ENCODE data around the gene KCTD19.

DNA sequence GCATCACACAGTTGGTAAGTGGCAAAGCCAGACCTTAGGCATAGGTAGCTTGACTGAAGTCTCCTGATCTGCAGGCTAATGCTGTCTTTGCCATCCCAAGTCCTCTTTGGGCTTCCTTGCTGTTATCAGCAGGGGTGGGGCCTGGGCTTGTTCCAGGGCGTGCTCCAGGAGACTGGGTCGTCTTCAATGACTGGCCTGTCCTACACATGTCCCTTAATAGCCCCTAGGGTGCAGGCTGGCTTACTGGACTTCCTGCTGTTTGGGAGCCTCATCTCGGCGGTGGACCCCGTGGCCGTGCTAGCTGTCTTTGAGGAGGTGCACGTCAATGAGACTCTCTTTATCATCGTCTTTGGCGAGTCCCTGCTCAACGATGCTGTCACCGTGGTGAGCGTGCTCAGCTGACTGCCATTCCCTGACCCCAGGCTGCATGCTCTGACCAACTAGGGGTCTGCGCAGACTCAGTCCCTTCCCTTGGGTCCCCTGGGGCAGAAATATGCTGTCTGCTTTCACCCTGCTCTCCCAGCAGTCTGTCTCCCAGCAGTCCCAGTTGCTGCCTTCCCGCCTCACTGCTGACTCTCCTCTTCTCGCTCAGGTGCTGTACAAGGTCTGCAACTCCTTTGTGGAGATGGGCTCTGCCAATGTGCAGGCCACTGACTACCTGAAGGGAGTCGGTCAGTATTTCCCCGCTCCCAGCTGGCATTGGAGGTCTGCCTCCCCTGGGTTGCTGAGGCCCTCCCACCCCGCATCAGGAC lies 71.6 kb downstream of the KCTD19 start:
- no peak for TF ChIP-seq GATA2 (IDR thresholded peaks at IDR 0.05; ENCODE audit: low read depth, low read length)
- no peak for TF ChIP-seq GATA3 (IDR thresholded peaks at IDR 0.05; ENCODE audit: low read depth, low read length)

Data from SH-SY5Y (cell line).